IMR-90 (cell line): Measurements from ENCODE around the gene HOXB9. TPM values are rescaled to one million over a fixed set of nuclear protein-coding genes. Genes with fewer than 3 reads are reported as not detected.
A peak's percentile ranks its signal among the peaks of the same experiment; 100 is the strongest.

Experiments used
- CTCF ChIP-seq: conservative IDR thresholded peaks from 2 replicates; pipeline ENCODE4 v1.5.1; 2012; ENCODE audit warnings: mild to moderate bottlenecking, low read depth, low read length, improper control_type of control experiment
- polyA plus RNA-seq, 3 experiments: library from polyadenylated mRNA; depleted of rRNA; stranded (reverse); fragments of >200 nt; gene quantifications; 2 replicates each; pipeline ENCODE4 v1.2.3, GENCODE V29; 2012; ENCODE audit warnings: low replicate concordance in 1 of 3
- total RNA-seq: library from RNA; depleted of rRNA; stranded (reverse); fragments of >200 nt; gene quantifications from 2 replicates; pipeline ENCODE4 v1.2.3, GENCODE V29; 2012

Gene HOXB9
- total and polyA plus RNA-seq, 2 of the 4 experiments (the other 2 are of a cell fraction): 0.05 TPM; not detected in 1

GRCh38 chr17:48593840-48594537 lies 32.2 kb downstream of the HOXB9 start (continued):
- peak; percentile 98 for TF ChIP-seq CTCF
